Ecto neural progenitor cell (in vitro differentiated cells): Measurements from ENCODE around the gene SLCO2B1.

Source experiments
- DNase-seq: peaks from one replicate; pipeline ENCODE4 v3.0.0-alpha.2; 2018; ENCODE audit warnings: low spot score

The SLCO2B1 gene

GRCh38 chr11:75162954-75163353 is 12.0 kb downstream of the SLCO2B1 start:
- no peak for DNase-seq

DNA sequence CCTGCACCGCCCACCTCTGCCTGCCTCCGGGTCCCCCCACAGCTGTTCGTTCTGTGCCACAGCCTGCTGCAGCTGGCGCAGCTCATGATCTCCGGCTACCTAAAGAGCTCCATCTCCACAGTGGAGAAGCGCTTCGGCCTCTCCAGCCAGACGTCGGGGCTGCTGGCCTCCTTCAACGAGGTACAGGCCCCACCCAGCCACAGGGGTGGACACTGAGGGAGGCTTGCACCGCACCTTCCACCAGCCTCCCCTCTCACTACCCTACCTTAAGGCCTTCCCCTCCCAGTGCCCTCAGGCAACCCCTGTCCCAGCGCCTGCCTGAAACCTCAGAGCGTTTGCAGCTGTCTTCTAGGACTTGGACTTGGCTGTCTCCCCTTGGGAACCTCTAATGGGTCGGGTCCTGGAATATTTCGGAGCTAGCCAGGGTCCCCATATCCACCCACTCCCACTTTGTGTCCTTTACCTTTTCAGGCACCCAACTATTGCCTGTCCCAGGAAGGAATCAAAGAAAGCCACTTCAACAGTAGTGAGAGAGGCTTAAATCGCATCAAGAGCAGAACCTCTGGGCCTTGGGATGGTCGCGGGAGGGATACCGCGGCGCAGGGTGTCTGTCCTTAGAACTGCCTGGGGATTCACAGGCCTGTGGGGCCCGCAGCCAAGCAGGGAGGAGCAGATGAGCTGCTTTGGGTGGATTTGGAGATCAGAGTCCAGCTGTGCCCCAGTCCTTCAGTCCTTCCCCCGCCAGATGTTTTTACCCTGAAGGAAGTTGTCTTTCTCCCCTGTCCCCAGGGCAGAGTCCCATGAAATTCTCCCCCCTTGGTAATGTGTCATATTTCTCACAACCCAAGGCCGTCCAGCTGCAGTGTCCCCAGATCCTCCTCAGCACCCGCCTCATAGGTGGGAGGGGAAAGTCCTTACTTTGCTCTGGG is 13.3 kb downstream of the SLCO2B1 start:
- no peak for DNase-seq

DNA sequence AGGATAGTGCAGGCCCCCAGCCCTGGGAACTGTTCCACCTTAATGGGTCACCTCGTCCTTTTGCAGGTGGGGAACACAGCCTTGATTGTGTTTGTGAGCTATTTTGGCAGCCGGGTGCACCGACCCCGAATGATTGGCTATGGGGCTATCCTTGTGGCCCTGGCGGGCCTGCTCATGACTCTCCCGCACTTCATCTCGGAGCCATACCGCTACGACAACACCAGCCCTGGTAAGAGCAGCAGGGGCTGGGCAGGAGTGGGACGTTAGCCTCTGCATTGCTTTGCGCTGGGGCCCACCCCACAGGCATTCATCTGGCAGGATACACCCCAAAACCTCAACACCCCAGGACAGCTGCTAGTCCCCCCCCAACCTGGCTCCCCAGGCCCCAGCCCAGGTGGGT is 14.8 kb downstream of the SLCO2B1 start:
- DNase-seq, result no peak

DNA sequence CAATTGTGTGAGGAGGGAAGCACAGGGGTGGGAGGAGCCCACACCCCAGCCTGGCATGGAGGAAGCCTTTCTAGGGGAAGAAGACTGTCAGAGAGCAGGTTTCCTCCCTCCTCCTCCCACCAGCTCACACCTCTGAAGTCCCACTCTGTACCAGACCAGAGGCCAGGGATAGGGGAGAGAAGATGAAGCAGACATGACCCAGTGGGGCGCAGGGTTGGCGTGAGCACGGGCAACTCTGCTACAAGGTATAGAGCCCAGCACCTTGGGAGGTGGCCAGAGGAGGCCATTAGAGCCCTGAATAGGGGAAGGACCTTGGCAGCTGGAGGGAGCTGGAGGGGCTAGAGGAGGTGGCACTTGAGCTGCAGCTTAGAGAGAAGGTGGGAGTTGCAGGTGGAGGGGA is 15.9 kb downstream of the SLCO2B1 start:
- no peak for DNase-seq

GRCh38 chr11:75167617-75168016 is 16.7 kb downstream of the SLCO2B1 start:
- no peak for DNase-seq

GRCh38 chr11:75169101-75169885 is 18.4 kb downstream of the SLCO2B1 start:
- no peak for DNase-seq

DNA sequence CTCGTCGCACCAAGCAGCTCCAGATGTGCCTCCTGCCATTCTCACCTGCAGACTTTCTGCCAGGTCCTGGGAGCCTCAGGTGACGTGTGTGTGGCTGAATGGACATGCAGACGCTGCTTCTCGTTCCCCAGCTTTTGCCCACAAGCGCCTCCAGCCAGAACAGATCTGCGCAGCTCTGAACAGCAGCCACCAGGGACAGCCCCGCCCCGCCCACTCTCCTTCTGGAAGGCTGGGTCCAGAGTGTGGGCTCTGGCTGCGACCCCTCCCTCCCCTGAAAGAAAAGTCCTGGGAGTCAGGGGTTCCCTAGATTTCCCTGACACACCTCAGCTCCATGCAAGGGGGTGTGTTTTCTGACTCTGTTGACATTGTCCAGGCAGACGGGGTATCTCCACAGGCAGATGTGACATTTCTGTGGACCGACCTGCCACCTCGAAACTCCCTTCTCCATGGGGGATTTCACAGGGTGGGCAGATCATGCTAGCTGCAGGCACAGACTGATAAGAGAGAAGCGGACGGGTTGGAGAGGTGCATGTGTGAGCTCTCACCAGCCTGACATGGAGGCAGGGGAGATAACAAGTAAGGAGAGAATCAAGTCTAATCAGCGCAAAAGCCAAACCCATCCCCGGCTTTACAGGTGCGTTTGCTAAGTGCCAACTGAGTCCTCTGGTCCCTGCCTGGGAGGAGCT is 19.8 kb downstream of the SLCO2B1 start:
- no peak for DNase-seq

DNA sequence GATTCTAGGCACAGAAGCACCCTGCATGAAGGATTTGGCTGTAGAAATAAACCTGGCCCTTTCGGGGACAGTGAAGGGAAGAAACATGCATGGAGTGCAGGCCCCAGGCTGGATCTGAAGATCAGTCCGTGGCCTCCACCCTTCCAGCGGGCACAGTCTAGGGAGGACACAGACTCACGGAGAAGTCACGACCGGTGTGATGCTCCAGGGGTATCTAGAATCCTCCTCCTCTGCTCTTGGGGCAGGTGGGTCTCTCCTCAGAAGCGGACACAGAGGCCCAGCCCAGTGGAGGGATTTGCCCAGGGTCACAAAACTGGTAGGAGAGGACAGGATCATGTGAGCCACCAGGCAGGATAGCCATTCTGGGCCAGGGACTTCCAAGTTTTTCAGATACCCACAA is 22.4 kb downstream of the SLCO2B1 start:
- DNase-seq, result no peak

- no peak for DNase-seq
Measured at GRCh38 chr11:75174781-75175370, 24.0 kb downstream of the SLCO2B1 start.

- no peak for DNase-seq
Measured at GRCh38 chr11:75182664-75183063, 31.8 kb downstream of the SLCO2B1 start.

DNA sequence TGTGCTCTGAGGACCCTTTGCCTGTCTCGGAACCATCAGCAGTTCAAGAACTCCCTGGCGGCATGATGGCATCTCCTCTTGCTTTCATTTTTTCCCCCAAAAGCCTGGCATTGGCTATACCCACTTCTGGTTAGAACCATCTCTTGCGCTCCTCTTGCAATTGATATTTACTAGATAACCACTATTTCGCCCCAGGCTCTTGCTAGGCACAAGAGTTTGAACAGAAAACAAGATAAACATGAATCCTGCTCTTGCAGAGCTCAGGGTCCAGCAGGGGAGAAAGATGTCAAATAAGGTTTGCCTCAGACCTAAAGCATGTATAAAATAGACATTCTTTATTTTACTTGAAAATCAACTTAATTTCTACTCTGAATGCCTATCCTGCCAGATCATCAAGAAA is 33.1 kb downstream of the SLCO2B1 start:
- no peak for DNase-seq

GRCh38 chr11:75184757-75185425 is 34.0 kb downstream of the SLCO2B1 start:
- DNase-seq, result no peak

DNA sequence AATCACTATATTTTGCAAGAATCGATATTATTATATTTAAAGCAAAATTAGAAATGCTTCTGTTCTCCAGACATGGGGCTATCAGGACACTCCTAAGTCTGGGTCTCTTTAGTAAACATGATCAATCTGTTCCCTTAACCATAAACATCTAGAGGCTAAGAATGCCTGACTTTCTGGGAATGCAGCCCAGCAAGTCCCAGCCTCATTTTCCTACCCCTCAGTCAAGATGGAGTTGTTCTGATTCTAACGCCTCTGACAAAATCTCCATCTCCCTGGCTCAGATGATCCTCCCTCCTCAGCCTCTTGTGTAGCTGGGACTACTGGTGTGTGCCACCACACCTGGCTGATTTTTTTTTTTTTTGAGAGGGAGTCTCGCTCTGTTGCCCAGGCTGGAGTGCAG is 35.0 kb downstream of the SLCO2B1 start:
- DNase-seq, result no peak

DNA sequence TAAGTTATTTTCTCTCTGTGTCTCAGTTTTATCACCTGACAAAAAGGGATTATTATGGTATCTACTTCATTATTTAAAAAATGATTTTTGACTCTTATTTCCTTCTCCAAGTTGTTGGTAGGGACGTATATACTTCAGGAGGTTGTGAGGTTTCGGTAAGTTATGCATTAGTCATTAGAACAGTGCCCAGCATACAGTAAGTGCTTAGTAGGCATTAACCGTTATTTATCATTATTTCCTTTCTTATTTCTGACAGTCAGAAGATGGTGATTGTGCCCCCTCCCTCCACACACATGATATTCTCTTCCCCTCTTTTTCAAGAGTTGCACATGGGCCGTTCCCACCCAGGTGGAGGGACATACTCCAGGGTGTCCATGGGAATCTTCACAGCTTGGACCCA is 36.1 kb downstream of the SLCO2B1 start:
- no peak for DNase-seq

- DNase-seq, result no peak
Measured at GRCh38 chr11:75188671-75189070, 37.8 kb downstream of the SLCO2B1 start.

DNA sequence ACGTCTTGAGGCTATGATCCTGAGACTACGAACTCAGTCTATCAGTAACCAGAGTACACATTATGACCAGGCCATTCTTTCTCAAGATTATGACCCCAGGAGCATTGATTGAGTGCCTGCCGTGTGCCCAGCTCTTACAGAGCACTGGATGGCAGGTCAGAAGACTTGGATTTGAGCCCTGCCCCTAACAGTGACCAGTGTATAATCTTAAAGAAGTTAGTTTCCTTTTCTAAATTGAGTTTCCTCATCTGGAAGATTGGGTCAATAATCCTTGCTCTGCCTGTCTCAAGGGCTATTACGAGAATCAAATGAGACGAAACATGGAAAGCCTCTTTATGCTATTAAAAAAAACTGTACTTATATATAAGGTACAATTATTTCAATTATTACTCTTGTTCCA is 38.2 kb downstream of the SLCO2B1 start:
- no peak for DNase-seq

- no peak for DNase-seq
Measured at GRCh38 chr11:75189911-75190310, 39.0 kb downstream of the SLCO2B1 start.

GRCh38 chr11:75190652-75191329 is 39.9 kb downstream of the SLCO2B1 start:
- DNase-seq, result no peak

GRCh38 chr11:75191330-75191717 is 40.4 kb downstream of the SLCO2B1 start:
- no peak for DNase-seq

DNA sequence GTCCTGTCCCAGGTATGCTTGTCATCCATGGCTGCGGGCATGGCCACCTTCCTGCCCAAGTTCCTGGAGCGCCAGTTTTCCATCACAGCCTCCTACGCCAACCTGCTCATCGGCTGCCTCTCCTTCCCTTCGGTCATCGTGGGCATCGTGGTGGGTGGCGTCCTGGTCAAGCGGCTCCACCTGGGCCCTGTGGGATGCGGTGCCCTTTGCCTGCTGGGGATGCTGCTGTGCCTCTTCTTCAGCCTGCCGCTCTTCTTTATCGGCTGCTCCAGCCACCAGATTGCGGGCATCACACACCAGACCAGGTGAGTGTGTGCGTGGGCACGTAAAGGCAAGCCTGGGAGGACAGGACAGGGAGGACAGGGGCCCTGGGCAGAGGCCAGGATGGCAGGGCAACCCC is 42.4 kb downstream of the SLCO2B1 start:
- no peak for DNase-seq

DNA sequence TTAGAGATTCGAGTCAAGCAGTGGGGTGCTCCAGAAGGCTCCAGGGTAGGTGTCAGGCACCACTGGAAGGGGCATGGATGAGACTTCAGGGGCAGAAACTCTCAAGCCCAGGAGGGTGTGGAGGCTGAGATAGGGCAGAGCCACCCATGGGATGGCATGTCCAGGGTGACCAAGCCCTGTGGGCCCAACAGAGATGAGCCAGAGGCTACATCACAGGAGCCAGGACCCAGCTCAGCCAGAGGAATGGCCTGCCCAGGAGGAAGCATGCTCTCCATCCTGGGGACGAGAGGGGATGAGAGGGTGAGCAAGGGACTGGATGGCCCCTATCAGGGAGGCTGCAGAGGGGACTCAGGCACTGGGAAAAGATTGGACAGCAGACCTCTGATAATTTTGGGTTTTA is 42.8 kb downstream of the SLCO2B1 start:
- no peak for DNase-seq
